GM19395 (cell line): ENCODE data around the gene TPSB2.
"Not testable (repeated sequence)": the region's sequence is repeated elsewhere in the genome, so short reads cannot be mapped to it uniquely, and the experiment has no call there.

Source experiments
- ATAC-seq: cut with Tn5 transposase; IDR thresholded peaks from one replicate; pipeline ENCODE4 v1.9.1; 2021; ENCODE audit warnings: mild to moderate bottlenecking, moderate library complexity; ENCODE audit not compliant: unreplicated experiment

TPSB2 gene

DNA sequence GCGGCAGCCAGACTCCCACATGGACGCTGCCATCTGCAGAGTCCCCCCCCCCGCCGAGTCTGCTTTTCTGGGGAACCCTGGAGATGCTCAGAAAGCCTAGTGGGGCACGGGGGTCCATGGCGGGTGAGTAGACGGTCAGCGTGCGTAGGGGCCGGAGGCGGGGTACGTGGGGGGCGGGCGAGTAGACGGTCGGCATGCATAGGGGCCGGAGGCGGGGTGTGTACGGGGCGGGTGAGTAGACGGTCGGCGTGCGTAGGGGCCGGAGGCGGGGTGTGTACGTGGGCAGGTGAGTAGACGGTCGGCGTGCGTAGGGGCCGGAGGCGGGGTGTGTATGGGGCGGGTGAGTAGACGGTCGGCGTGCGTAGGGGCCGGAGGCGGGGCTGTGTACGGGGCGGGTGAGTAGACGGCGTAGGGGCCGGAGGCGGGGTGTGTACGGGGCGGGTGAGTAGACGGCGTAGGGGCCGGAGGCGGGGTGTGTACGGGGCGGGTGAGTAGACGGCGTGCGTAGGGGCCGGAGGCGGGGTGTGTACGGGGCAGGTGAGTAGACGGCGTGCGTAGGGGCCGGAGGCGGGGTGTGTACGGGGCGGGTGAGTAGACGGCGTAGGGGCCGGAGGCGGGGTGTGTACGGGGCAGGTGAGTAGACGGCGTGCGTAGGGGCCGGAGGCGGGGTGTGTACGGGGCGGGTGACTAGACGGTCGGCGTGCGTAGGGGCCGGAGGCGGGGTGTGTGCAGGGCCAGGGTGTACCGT is 44.4 kb downstream of the TPSB2 start:
- ATAC-seq = not testable (repeated sequence)

DNA sequence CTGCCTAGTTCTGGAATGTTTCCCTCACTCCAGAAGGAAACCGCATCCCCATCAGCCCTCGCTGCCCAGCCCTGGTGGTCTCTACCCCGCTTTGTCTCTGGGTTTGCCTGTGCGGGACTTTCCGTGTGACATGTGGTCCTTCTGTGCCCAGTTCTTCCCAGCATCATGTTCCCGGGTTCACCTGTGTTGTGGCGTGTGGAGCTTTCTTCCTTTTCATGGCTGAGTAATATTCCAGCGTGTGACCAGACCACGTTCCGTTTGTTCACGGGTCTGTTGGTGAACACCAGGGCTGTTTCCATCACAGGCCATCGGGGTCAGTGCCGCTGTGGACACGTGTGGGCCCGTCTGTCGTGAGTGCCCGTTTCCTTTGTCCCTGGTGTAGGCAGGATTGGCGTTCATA is 45.0 kb downstream of the TPSB2 start:
- ATAC-seq = no peak

GRCh38 chr16:1184156-1184868 is 45.7 kb downstream of the TPSB2 start:
- no peak for ATAC-seq

DNA sequence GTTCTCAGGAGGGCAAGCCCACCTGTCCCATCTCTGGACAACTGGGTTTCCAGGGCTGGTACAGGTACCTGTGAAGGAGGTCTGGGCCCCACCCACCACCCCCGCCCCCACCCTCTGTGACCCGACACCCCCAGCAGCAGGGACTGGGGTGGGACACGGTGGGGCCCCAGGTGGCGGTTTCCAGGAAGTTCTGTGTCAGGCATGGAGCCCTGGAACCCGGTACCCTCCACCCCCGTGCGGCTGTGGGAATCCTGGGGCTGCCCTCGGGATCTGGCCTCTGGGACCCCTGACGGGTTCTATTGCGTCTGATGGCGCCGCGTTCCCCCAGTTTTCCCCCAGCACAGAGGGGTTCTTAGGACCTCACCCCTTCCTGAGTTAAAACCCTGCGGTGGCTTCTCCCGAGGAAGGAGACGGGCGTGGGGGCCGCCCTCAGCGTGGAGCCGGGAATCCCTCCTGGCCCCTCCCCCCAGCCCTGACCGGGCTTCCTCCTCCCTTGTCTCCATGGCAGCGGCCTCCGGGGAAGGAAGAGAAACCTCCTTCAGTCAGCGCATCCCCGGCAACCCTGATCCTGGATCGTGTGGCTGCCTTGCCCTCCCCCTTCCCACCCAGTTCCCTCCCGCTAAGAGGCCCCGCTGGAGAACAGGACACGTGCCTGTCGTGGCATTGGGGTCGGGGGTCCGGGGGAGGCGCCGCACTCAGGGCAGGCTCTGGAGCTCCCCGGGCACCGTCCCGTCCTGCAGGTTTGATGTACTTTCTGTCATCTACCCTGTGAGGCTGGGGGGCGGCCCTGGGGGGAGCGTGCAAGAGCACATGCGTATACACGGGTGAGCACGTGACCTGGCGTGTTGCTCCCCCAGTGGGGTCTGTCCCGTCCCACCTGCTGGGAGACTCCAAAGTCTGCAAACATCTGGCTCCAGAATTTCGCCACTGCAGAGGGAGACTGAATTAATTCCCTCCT is 46.8 kb downstream of the TPSB2 start:
- no peak for ATAC-seq

DNA sequence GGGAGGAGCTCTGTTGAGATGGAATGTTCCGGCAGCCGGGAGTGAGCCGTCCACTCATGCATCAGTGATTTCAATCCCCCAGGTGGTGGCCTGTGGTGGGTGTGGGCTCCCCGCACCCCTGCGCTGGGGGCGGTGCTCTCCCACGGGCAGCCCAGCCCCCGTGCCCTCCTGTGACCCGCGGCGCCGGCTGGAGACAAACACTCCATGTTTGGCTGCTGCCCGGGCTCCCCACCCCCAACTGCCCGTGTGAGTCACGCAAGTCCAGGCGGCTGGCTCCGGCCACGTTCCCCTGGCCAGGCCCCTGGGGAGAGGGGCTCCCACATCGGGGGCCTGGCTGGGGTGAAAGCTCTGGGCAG is 47.7 kb downstream of the TPSB2 start:
- no peak for ATAC-seq

DNA sequence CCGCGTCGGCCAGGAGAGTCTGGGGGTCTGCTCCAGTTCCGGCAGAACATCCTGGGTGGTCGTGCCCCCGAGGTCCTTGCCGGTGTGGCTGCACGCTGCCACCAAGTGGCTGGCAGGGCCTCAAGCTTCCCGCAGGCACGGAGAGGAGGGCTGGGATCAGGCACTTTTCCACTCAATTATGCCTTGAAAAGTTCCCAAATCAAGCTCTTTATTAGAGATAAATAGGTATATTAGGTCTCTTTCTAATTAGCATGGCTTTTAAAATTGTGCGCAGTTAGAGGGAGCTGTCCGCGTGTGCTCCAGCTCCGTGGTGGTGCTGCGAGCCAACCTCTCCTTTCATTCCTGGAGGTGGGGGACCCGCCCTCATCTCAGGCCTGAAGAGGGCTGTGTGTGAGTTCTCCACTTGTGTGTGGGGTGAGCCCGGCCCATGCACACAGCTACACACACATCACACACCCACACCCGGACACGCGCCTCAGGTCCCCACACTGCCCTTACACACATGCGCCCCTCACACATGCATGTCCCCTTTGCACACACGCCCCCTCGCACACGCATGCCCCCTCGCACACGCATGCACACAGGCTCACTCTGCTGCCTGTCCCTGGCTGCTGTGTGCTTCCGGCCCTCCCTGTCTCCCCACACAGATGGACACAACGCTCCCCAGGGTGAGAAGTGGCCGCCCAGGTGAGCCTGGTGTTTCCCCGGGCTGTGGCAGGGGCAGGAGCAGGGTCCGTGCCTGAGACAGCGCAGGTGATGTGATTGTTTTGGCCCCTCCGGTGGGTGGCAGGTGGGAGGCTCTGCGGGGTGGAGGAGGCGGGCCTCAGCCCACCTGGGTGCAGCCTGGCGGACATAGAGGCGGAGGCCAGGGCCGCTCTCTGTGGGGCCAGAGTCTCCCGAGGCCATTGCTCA is 48.3 kb downstream of the TPSB2 start:
- no peak for ATAC-seq

DNA sequence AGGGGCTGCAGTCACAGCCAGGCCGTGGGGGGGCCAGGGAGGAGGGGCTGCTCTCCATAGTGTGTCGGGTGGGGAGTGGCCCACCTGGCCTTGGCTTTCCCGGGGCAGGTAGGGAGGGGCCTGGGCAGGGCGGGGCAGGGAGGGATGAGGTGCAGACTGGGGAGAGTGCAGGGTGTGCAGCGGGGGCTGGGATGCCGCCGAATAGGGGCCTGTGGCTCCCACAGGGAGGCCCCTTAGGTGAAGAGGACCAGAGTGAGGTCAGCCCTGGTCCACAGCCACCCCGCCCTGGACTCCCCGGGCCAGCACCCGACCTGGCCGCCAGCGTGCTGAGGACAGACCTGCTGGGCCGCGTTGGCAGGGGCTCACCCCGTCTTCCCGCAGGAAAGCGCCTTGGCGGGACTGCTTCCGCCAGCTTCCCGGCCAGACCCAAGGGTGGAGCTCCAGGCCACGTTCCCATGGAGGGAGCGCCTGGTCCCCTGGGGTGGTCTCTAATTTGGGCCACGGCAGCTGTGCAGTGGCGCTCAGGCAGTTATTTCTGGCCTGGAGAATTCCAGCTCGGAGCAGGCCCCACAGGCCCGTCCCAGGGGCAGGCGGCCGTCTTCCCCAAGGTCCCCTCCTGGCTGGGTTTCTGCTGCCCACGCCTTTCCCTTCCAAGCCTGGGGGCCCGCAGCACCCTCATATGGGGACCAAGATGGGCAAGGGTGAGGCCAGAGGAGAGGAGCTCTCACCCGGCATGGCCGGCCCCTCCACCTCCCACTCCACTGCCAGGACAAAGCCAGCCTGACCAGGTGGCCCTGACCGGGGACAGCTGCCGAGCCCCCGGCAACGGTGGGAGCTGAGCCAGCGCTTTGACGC is 49.2 kb downstream of the TPSB2 start:
- ATAC-seq = no peak
